Measurements from ENCODE around the gene LGR6. TPM values are rescaled to one million over a fixed set of nuclear protein-coding genes. Genes with fewer than 3 reads are reported as not detected.

LGR6 gene
- polyA plus RNA-seq, 1 donor from 2014 or later, result not detected

DNA sequence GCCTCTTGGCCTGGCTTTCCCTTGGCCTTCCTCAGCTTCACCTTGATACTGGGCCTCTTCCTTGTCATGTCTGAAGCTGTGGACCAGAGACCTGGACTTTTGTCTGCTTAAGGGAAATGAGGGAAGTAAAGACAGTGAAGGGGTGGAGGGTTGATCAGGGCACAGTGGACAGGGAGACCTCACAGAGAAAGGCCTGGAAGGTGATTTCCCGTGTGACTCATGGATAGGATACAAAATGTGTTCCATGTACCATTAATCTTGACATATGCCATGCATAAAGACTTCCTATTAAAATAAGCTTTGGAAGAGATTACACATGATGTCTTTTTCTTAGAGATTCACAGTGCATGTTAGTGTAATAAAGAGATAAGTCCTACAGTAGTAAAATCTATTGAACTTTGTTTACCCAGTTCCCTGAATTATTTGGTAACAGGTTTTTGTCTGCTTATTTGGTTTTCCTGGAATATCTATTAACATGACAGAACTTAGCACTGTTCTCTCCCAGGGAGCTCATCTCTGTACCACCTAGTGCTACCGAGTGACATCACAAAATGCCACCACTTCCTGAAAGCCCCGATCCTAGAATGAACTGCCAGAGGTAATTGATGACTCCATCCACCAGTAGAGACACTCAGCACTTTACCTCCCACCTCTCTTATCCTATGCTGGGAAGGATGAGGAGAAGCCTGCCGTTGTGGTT, 125.9 kb downstream of the LGR6 start:
- H2AFZ ChIP-seq (ENCODE audit: low read depth, low read length), result no peak overlapping the region
- no peaks in the 10 kb centered on the region for H3K9me3 ChIP-seq (ENCODE audit: low read length)
- TF ChIP-seq EZH2 (IDR thresholded peaks at IDR 0.05; ENCODE audit: borderline replicate concordance, insufficient read depth, low read length, poor library complexity, severe bottlenecking) (no peak), TAF1 (IDR thresholded peaks at IDR 0.05; ENCODE audit: low read depth) (no peak), RAD21 (conservative IDR thresholded peaks at IDR 0.05) (no peak), SMC3 (conservative IDR thresholded peaks at IDR 0.05; ENCODE audit: poor library complexity) (no peak), EP300 (conservative IDR thresholded peaks at IDR 0.05; ENCODE audit: poor library complexity, severe bottlenecking) (no peak), POLR2AphosphoS5 (IDR thresholded peaks at IDR 0.05) (no peak), MXI1 (conservative IDR thresholded peaks at IDR 0.05; ENCODE audit: poor library complexity, severe bottlenecking) (no peak)
- TF ChIP-seq, protein P1, sequence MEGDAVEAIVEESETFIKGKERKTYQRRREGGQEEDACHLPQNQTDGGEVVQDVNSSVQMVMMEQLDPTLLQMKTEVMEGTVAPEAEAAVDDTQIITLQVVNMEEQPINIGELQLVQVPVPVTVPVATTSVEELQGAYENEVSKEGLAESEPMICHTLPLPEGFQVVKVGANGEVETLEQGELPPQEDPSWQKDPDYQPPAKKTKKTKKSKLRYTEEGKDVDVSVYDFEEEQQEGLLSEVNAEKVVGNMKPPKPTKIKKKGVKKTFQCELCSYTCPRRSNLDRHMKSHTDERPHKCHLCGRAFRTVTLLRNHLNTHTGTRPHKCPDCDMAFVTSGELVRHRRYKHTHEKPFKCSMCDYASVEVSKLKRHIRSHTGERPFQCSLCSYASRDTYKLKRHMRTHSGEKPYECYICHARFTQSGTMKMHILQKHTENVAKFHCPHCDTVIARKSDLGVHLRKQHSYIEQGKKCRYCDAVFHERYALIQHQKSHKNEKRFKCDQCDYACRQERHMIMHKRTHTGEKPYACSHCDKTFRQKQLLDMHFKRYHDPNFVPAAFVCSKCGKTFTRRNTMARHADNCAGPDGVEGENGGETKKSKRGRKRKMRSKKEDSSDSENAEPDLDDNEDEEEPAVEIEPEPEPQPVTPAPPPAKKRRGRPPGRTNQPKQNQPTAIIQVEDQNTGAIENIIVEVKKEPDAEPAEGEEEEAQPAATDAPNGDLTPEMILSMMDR (IDR thresholded peaks at IDR 0.05; ENCODE audit: poor library complexity, severe bottlenecking), result no peak
- TF ChIP-seq, protein P2, sequence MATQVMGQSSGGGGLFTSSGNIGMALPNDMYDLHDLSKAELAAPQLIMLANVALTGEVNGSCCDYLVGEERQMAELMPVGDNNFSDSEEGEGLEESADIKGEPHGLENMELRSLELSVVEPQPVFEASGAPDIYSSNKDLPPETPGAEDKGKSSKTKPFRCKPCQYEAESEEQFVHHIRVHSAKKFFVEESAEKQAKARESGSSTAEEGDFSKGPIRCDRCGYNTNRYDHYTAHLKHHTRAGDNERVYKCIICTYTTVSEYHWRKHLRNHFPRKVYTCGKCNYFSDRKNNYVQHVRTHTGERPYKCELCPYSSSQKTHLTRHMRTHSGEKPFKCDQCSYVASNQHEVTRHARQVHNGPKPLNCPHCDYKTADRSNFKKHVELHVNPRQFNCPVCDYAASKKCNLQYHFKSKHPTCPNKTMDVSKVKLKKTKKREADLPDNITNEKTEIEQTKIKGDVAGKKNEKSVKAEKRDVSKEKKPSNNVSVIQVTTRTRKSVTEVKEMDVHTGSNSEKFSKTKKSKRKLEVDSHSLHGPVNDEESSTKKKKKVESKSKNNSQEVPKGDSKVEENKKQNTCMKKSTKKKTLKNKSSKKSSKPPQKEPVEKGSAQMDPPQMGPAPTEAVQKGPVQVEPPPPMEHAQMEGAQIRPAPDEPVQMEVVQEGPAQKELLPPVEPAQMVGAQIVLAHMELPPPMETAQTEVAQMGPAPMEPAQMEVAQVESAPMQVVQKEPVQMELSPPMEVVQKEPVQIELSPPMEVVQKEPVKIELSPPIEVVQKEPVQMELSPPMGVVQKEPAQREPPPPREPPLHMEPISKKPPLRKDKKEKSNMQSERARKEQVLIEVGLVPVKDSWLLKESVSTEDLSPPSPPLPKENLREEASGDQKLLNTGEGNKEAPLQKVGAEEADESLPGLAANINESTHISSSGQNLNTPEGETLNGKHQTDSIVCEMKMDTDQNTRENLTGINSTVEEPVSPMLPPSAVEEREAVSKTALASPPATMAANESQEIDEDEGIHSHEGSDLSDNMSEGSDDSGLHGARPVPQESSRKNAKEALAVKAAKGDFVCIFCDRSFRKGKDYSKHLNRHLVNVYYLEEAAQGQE (IDR thresholded peaks at IDR 0.05; ENCODE audit: borderline replicate concordance), result no peak
- H3K9me2 ChIP-seq (ENCODE audit: insufficient read depth, low read length), result no peaks in the 10 kb centered on the region
- H3K36me3 ChIP-seq (ENCODE audit: insufficient read depth, low read length), result no peaks in the 10 kb centered on the region
- H3K4me2 ChIP-seq (ENCODE audit: low read length), result no peak overlapping the region
- H3K4me3 ChIP-seq (ENCODE audit: low read length), result no peak overlapping the region
- no peak overlapping the region for H3K27ac ChIP-seq (ENCODE audit: low read length)
- no peaks in the 10 kb centered on the region for H4K20me1 ChIP-seq (ENCODE audit: insufficient read depth)
- H3K79me2 ChIP-seq (replicated peaks; ENCODE audit: insufficient read depth, low read length), result no peaks in the 10 kb centered on the region
- no peaks in the 10 kb centered on the region for H3F3A ChIP-seq (ENCODE audit: insufficient read depth, low read length, poor library complexity, severe bottlenecking)
- no peaks in the 10 kb centered on the region for H3K27me3 ChIP-seq (ENCODE audit: insufficient read depth, low read depth, low read length)
- no peak overlapping the region for H3K9ac ChIP-seq (ENCODE audit: low read length)

DNA sequence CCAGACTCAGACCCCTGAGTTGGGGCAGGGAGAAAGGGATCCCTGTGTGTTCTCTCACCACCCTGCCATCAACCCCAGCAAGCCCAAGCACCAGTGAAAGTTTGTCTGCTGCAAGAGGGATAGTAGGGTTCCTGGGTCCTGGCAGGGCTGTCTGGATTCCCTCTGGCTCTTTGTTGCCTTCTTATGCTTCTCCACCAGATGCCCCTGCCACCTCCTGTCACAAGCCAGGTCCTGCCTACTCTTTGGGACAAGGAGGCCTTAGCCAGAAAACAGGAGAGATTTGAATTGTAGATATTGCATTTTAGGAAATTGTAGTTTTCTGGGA, 126.4 kb downstream of the LGR6 start:
- H3K4me2 ChIP-seq (ENCODE audit: low read length), result no peak overlapping the region
- H3K4me3 ChIP-seq (ENCODE audit: low read length), result no peak overlapping the region
- H3K27ac ChIP-seq (ENCODE audit: low read length), result no peak overlapping the region
- no peaks in the 10 kb centered on the region for H3F3A ChIP-seq (ENCODE audit: insufficient read depth, low read length, poor library complexity, severe bottlenecking)
- no peaks in the 10 kb centered on the region for H4K20me1 ChIP-seq (ENCODE audit: insufficient read depth)
- no peaks in the 10 kb centered on the region for H3K27me3 ChIP-seq (ENCODE audit: insufficient read depth, low read depth, low read length)
- H3K79me2 ChIP-seq (replicated peaks; ENCODE audit: insufficient read depth, low read length), result no peaks in the 10 kb centered on the region
- TF ChIP-seq POLR2AphosphoS5 (IDR thresholded peaks at IDR 0.05) (no peak), MXI1 (conservative IDR thresholded peaks at IDR 0.05; ENCODE audit: poor library complexity, severe bottlenecking) (no peak), EP300 (conservative IDR thresholded peaks at IDR 0.05; ENCODE audit: poor library complexity, severe bottlenecking) (no peak), SMC3 (conservative IDR thresholded peaks at IDR 0.05; ENCODE audit: poor library complexity) (no peak), TAF1 (IDR thresholded peaks at IDR 0.05; ENCODE audit: low read depth) (no peak), EZH2 (IDR thresholded peaks at IDR 0.05; ENCODE audit: borderline replicate concordance, insufficient read depth, low read length, poor library complexity, severe bottlenecking) (no peak), RAD21 (conservative IDR thresholded peaks at IDR 0.05) (no peak)
- TF ChIP-seq, protein P1 (IDR thresholded peaks at IDR 0.05; ENCODE audit: poor library complexity, severe bottlenecking), result no peak
- TF ChIP-seq, protein P2 (IDR thresholded peaks at IDR 0.05; ENCODE audit: borderline replicate concordance), result no peak
- no peaks in the 10 kb centered on the region for H3K9me3 ChIP-seq (ENCODE audit: low read length)
- no peak overlapping the region for H2AFZ ChIP-seq (ENCODE audit: low read depth, low read length)
- no peaks in the 10 kb centered on the region for H3K36me3 ChIP-seq (ENCODE audit: insufficient read depth, low read length)
- H3K9ac ChIP-seq (ENCODE audit: low read length), result no peak overlapping the region
- H3K9me2 ChIP-seq (ENCODE audit: insufficient read depth, low read length), result no peaks in the 10 kb centered on the region
